OCI-LY3 (cell line): Measurements from ENCODE around the gene PCDHB13.

Experiments used
- H2AFZ ChIP-seq: fragments of 200-600, 300-600 bp; shearing (Covaris generic); 2 replicates; pipeline ENCODE4 v1.6.0; 2014; ENCODE audit warnings: antibody characterized with exemption, low read depth, low read length
- H3K27ac ChIP-seq: fragments of 200-600, 300-600 bp; sonication (generic); 2 replicates; pipeline ENCODE4 v1.5.1; 2014; ENCODE audit warnings: mild to moderate bottlenecking, low read length, moderate library complexity, mixed read lengths
- H3K27me3 ChIP-seq: fragments of 200-600, 300-600 bp; sonication (generic); 2 replicates; pipeline ENCODE4 v1.6.1; 2014; ENCODE audit warnings: low read depth, low read length, mixed read lengths
- H3K36me3 ChIP-seq: fragments of 200-600, 300-600 bp; sonication (generic); replicated peaks from 2 replicates; pipeline ENCODE3; 2014; ENCODE audit warnings: low read depth, low read length, mixed read lengths
- H3K4me1 ChIP-seq: fragments of 300-600, 200-600 bp; sonication (generic); 2 replicates; pipeline ENCODE4 v1.6.1; 2014; ENCODE audit warnings: low read length, mixed read lengths
- H3K4me2 ChIP-seq: fragments of 200-600, 300-600 bp; sonication (generic); 2 replicates; pipeline ENCODE4 v1.6.1; 2014; ENCODE audit warnings: low read length, mixed read lengths
- H3K4me3 ChIP-seq: fragments of 300-600, 200-600 bp; sonication (generic); 2 replicates; pipeline ENCODE4 v1.5.1; 2014; ENCODE audit warnings: antibody characterized with exemption, mild to moderate bottlenecking, low read length, moderate library complexity
- H3K79me2 ChIP-seq: fragments of 300-600, 200-600 bp; shearing (Covaris generic); 2 replicates; pipeline ENCODE4 v1.6.1; 2014; ENCODE audit warnings: mild to moderate bottlenecking, low read length, mixed read lengths
- H3K9ac ChIP-seq: fragments of 300-600, 200-600 bp; shearing (Covaris generic); 2 replicates; pipeline ENCODE4 v1.6.0; 2014; ENCODE audit warnings: mild to moderate bottlenecking, low read length, moderate library complexity
- H3K9me3 ChIP-seq: fragments of 200-600, 300-600 bp; shearing (Covaris generic); 2 replicates; pipeline ENCODE4 v1.6.1; 2014; ENCODE audit warnings: low read length, mixed read lengths; ENCODE audit not compliant: insufficient read depth
- H4K20me1 ChIP-seq: fragments of 200-600, 300-600 bp; sonication (generic); 2 replicates; pipeline ENCODE4 v1.6.1; 2016; ENCODE audit warnings: low read length, mixed read lengths; ENCODE audit not compliant: insufficient read depth
- CTCF ChIP-seq: fragments of 200-600, 300-600 bp; sonication (generic); IDR thresholded peaks from 2 replicates; pipeline ENCODE4 v1.5.1; 2014; ENCODE audit warnings: antibody characterized with exemption, low read length, low read depth

PCDHB13 gene

GRCh38 chr5:141261238-141261546 is 47.5 kb downstream of the PCDHB13 start:
- no peaks in the 10 kb centered on the region for H3K79me2 ChIP-seq
- H3K4me2 ChIP-seq: no peak overlapping the region
- 0 out of 2 replicates have a peak, but pooled peaks cover 12% of the 10 kb centered on the region for H3K9me3 ChIP-seq
- no peak for TF ChIP-seq CTCF
- H3K27me3 ChIP-seq: no peaks in the 10 kb centered on the region
- H4K20me1 ChIP-seq: no peaks in the 10 kb centered on the region
- H3K4me3 ChIP-seq: no peak overlapping the region
- H3K27ac ChIP-seq: no peak overlapping the region
- no peaks in the 10 kb centered on the region for H3K4me1 ChIP-seq
- H3K9ac ChIP-seq: no peak overlapping the region
- no peaks in the 10 kb centered on the region for H3K36me3 ChIP-seq
- no peak overlapping the region for H2AFZ ChIP-seq
